Activated CD4-positive, alpha-beta memory T cell treated with anti-CD3 and anti-CD28 coated beads, Interleukin-2, amount 10 ng/mL, durations not matched to agents 7 days and 5 days (primary cell): Measurements from ENCODE around the gene RNU1-1. TPM values are rescaled to one million over a fixed set of nuclear protein-coding genes. Genes with fewer than 3 reads are reported as not detected.
"Not testable (repeated sequence)": the region's sequence is repeated elsewhere in the genome, so short reads cannot be mapped to it uniquely, and the experiment has no call there.

Source experiments
- CTCF ChIA-PET: fragments of 350-600 bp; sonication (Branson Sonifier 250); formaldehyde crosslinking; loops from one replicate; lab custom pipeline; 2021; ENCODE audit warnings: antibody characterized with exemption, inconsistent platforms; lab: Charles Lee
- POLR2A ChIA-PET: fragments of 350-600 bp; sonication (Branson Sonifier 250); formaldehyde crosslinking; loops from one replicate; lab custom pipeline; 2021; ENCODE audit warnings: antibody characterized with exemption; lab: Charles Lee
- DNase-seq: peaks from one replicate; pipeline ENCODE4 v3.0.0-alpha.2; 2020
- H3K27ac Mint-ChIP-seq: one replicate; pipeline ENCODE4 v1.8.0; 2021; ENCODE audit warnings: mild to moderate bottlenecking, mixed read lengths
- H3K27me3 Mint-ChIP-seq: one replicate; pipeline ENCODE4 v1.8.0; 2021; ENCODE audit warnings: mixed read lengths
- H3K36me3 Mint-ChIP-seq: one replicate; pipeline ENCODE4 v1.8.0; 2021; ENCODE audit warnings: low read depth, mixed read lengths
- H3K4me1 Mint-ChIP-seq: one replicate; pipeline ENCODE4 v1.8.0; 2021; ENCODE audit warnings: mixed read lengths
- H3K4me3 Mint-ChIP-seq: one replicate; pipeline ENCODE4 v1.8.0; 2021; ENCODE audit warnings: mild to moderate bottlenecking, mixed read lengths
- H3K9me3 Mint-ChIP-seq: one replicate; pipeline ENCODE4 v1.8.0; 2021; ENCODE audit warnings: mixed read lengths
- total RNA-seq, 2 experiments: library from RNA; stranded (reverse); gene quantifications; one replicate each; pipeline ENCODE4 v1.2.3, GENCODE V29; 2021

RNU1-1 gene
- total RNA-seq, 2 experiments from 2014 or later: 1,570 to 1,691 TPM

GRCh38 chr1:16536796-16537195, 22.7 kb upstream of the RNU1-1 start:
- DNase-seq, H3K36me3 Mint-ChIP-seq, H3K4me3 Mint-ChIP-seq, H3K27ac Mint-ChIP-seq, POLR2A ChIA-PET, H3K4me1 Mint-ChIP-seq, CTCF ChIA-PET, H3K9me3 Mint-ChIP-seq: not testable (repeated sequence)
- H3K27me3 Mint-ChIP-seq: peaks cover 37% of the 10 kb centered on the region

- POLR2A ChIA-PET, H3K27ac Mint-ChIP-seq, CTCF ChIA-PET, H3K9me3 Mint-ChIP-seq, H3K4me1 Mint-ChIP-seq, H3K36me3 Mint-ChIP-seq, DNase-seq, H3K4me3 Mint-ChIP-seq: not testable (repeated sequence)
- H3K27me3 Mint-ChIP-seq: peaks cover 39% of the 10 kb centered on the region
Observed at GRCh38 chr1:16535898-16536297, 21.8 kb upstream of the RNU1-1 start.

DNA sequence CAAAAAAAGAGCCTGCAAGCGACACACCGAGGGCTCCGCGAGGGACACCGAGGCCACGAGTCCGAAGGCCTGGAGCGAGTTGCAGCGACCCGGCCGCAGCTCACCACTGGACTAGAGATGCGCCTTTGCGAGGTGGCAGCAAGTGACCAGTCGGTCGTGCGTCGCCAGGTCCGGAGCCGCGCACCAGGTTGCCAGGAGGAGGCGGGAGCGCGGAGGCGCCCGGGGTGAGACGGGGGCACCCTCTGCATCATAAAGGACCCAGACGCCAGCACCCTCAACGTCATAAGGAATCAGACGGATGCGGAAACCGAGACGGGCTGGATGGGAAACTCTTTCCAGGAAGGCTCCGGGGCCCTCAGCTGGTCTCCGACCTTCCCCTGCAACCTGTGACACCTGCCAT, 21.4 kb upstream of the RNU1-1 start:
- H3K9me3 Mint-ChIP-seq, H3K4me1 Mint-ChIP-seq, H3K4me3 Mint-ChIP-seq, H3K27ac Mint-ChIP-seq, POLR2A ChIA-PET, DNase-seq, H3K36me3 Mint-ChIP-seq, CTCF ChIA-PET: not testable (repeated sequence)
- peaks cover 40% of the 10 kb centered on the region for H3K27me3 Mint-ChIP-seq

GRCh38 chr1:16534829-16535456, 20.9 kb upstream of the RNU1-1 start:
- POLR2A ChIA-PET, H3K4me3 Mint-ChIP-seq, H3K9me3 Mint-ChIP-seq, DNase-seq, CTCF ChIA-PET, H3K36me3 Mint-ChIP-seq, H3K4me1 Mint-ChIP-seq, H3K27ac Mint-ChIP-seq: not testable (repeated sequence)
- H3K27me3 Mint-ChIP-seq: peaks cover 38% of the 10 kb centered on the region

GRCh38 chr1:16534239-16534828, 20.2 kb upstream of the RNU1-1 start:
- CTCF ChIA-PET, DNase-seq, H3K27ac Mint-ChIP-seq, H3K4me3 Mint-ChIP-seq, H3K9me3 Mint-ChIP-seq, H3K36me3 Mint-ChIP-seq, H3K4me1 Mint-ChIP-seq, POLR2A ChIA-PET: not testable (repeated sequence)
- peaks cover 38% of the 10 kb centered on the region for H3K27me3 Mint-ChIP-seq

GRCh38 chr1:16532235-16532991, 18.3 kb upstream of the RNU1-1 start:
- H3K27me3 Mint-ChIP-seq: peaks cover 44% of the 10 kb centered on the region
- DNase-seq, CTCF ChIA-PET, H3K36me3 Mint-ChIP-seq, H3K27ac Mint-ChIP-seq, H3K4me3 Mint-ChIP-seq, H3K9me3 Mint-ChIP-seq, H3K4me1 Mint-ChIP-seq, POLR2A ChIA-PET: not testable (repeated sequence)

- H3K27ac Mint-ChIP-seq, H3K4me1 Mint-ChIP-seq, H3K4me3 Mint-ChIP-seq, DNase-seq, H3K36me3 Mint-ChIP-seq, POLR2A ChIA-PET, H3K9me3 Mint-ChIP-seq, CTCF ChIA-PET: not testable (repeated sequence)
- peaks cover 47% of the 10 kb centered on the region for H3K27me3 Mint-ChIP-seq
Observed at GRCh38 chr1:16528338-16528737, 14.3 kb upstream of the RNU1-1 start.

DNA sequence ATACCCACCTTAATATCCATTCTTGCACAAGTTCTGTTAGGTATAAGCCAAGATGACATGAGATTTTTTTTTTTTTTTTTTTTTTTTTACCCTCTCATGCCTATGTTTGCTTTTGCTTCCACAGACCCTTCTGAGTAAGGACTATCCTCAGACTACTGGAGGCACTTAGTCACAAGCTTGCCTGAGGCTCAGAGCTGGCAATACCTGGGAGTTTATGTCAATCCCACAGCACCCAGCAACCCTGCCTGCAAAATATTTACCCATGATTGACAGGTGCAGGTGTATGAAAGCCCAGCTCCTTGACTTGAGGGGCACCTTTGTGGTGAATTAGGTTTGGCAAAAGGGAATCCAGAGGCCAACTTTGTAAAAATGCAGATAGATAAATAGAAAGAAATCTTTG, 11.7 kb upstream of the RNU1-1 start:
- CTCF ChIA-PET: interaction anchor here (0.6 kb wide), 1 partner anchor 711 kb away, joined by 7 read pairs; no protein-coding TSS in a partner anchor

GRCh38 chr1:16521679-16522078, 7.6 kb upstream of the RNU1-1 start:
- H3K27ac Mint-ChIP-seq, CTCF ChIA-PET, POLR2A ChIA-PET, DNase-seq, H3K9me3 Mint-ChIP-seq, H3K4me3 Mint-ChIP-seq, H3K4me1 Mint-ChIP-seq, H3K36me3 Mint-ChIP-seq: not testable (repeated sequence)
- H3K27me3 Mint-ChIP-seq: peaks cover 72% of the 10 kb centered on the region

More for the DNA sequence above, 11.7 kb upstream of the RNU1-1 start:
- H3K36me3 Mint-ChIP-seq, H3K4me3 Mint-ChIP-seq, H3K9me3 Mint-ChIP-seq, H3K27ac Mint-ChIP-seq, DNase-seq, POLR2A ChIA-PET, H3K4me1 Mint-ChIP-seq: not testable (repeated sequence)
- H3K27me3 Mint-ChIP-seq: peaks cover 48% of the 10 kb centered on the region

- Mint-ChIP-seq H3K36me3 (no peaks in the 10 kb centered on the region), H3K9me3 (no peaks in the 10 kb centered on the region), H3K27ac (no peak overlapping the region), H3K4me3 (no peak overlapping the region), H3K27me3 (peaks cover 70% of the 10 kb centered on the region), H3K4me1 (no peaks in the 10 kb centered on the region)
- CTCF ChIA-PET: no interaction called here
- no peak for DNase-seq
- POLR2A ChIA-PET: no interaction called here
Observed at GRCh38 chr1:16521288-16521583, 7.2 kb upstream of the RNU1-1 start.

DNA sequence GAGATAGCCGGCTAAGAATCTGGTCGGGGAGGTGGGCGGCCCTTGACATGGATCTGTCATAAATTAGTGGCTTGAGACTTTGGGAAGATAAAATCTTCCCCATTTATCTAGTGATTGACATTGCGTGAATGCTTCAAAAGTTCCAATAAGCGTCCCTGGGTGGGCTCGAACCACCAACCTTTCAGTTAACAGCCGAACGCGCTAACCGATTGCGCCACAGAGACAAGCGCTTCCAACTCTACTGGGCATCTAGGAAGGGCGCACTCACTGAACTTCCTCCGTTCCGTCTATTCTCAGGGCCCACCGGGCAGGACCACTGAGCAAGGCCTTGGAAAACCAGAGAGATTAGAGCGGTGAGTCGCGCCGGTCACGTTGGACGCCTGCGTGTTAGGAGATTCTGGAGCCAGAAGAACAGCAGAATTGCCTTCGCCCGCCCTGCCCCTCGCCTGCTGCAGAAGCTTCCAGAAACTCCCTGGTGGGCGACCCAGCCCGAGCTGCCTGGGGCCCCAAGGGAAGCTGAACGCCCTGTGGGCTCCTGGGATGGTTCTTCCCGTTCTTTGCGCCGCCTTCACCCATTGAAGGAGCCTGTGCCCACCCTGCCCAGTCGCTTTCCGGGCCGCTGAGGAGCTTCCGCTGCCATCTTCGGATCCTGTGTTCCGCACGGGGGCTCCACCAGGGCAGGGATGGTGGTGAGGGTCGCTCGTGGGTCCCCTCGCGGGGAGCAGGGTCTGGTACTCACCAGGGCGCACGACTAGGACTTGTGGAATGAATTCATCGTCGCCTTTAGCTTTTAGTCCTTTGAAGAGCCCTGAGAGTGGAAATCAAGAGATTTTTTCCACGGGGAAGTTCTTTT, 6.6 kb upstream of the RNU1-1 start:
- H3K27me3 Mint-ChIP-seq: peaks cover 64% of the 10 kb centered on the region
- POLR2A ChIA-PET, H3K27ac Mint-ChIP-seq, H3K36me3 Mint-ChIP-seq, H3K4me3 Mint-ChIP-seq, DNase-seq, H3K4me1 Mint-ChIP-seq, H3K9me3 Mint-ChIP-seq: not testable (repeated sequence)
- CTCF ChIA-PET: interaction anchor here (0.8 kb wide), 1 partner anchor 370 kb away, joined by 3 read pairs; no protein-coding TSS in a partner anchor

GRCh38 chr1:16519255-16519951, 5.3 kb upstream of the RNU1-1 start:
- H3K4me1 Mint-ChIP-seq, H3K36me3 Mint-ChIP-seq, POLR2A ChIA-PET, H3K9me3 Mint-ChIP-seq, DNase-seq, H3K4me3 Mint-ChIP-seq, H3K27ac Mint-ChIP-seq: not testable (repeated sequence)
- CTCF ChIA-PET: interaction anchor here (0.8 kb wide), 1 partner anchor 371 kb away, joined by 3 read pairs; no protein-coding TSS in a partner anchor
- H3K27me3 Mint-ChIP-seq: peaks cover 58% of the 10 kb centered on the region
